ENCODE measurements around the gene ZFAND3. TPM values are rescaled to one million over a fixed set of nuclear protein-coding genes. Genes with fewer than 3 reads are reported as not detected.

The ZFAND3 gene
- total and polyA plus RNA-seq, 10 of the 15 experiments (the other 5 are each of a cell fraction or from before 2014, with no cell fraction given): 0.90 to 34.4 (median 16.3) TPM

DNA sequence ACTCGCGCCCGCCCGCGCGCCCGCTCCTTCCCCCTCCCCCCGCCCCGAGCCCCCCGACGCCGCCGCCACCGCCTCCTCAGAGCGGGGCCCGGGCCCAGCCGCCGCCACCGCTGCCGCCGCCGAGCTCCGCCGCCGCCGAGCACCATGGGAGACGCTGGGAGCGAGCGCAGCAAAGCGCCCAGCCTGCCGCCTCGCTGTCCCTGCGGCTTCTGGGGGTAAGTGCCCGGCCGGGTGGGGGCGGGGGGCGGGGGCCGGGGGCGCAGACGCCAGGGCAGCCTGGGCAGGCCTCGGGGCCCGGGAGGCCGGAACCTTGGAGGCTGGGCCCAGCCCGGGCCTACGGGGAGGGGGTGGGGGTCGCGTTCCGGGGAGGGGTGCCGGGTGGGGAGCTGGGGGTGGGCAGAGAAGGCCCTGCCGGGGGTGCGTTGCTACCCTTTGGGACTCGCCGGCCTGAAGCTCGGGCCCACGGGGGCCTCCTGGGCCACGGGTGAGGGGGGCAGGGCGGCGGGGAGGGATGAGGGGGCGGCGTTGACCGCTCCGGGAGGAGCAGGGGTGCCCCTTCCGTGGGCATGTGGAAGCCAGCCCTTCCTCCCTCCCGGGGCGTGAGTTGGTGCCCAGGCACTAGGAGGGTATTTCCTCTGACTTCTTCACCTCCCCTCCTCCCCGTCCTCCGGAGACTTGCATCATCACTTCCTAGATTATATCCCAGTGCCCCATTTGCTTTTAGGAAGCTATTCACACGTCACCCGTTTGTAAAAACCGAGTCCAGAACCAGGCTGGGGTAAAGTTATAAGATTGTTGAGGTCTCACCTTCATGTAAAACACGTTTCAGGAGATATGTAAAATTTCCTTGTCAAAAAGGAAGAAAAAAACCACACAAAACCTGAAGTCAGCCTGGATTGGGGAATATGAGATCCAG is 533 bp downstream of the ZFAND3 start (continued):
- TF ChIP-seq, protein P1, sequence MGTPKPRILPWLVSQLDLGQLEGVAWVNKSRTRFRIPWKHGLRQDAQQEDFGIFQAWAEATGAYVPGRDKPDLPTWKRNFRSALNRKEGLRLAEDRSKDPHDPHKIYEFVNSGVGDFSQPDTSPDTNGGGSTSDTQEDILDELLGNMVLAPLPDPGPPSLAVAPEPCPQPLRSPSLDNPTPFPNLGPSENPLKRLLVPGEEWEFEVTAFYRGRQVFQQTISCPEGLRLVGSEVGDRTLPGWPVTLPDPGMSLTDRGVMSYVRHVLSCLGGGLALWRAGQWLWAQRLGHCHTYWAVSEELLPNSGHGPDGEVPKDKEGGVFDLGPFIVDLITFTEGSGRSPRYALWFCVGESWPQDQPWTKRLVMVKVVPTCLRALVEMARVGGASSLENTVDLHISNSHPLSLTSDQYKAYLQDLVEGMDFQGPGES (IDR thresholded peaks at IDR 0.05): no peak
- TF ChIP-seq SIX5 (IDR thresholded peaks at IDR 0.05; ENCODE audit: low read depth, low read length, severe bottlenecking) (no peak), MXI1 (IDR thresholded peaks at IDR 0.05; ENCODE audit: low read depth, low read length) (no peak), SIN3A (IDR thresholded peaks at IDR 0.05; ENCODE audit: low read depth, low read length) (no peak), POLR2AphosphoS2 (IDR thresholded peaks at IDR 0.05; ENCODE audit: low read depth, low read length) (no peak), HDGF (IDR thresholded peaks at IDR 0.05) (no peak), ASH2L (IDR thresholded peaks at IDR 0.05; ENCODE audit: borderline replicate concordance, low read depth) (no peak), CHD1 (IDR thresholded peaks at IDR 0.05; ENCODE audit: low read depth, low read length) (no peak), IKZF1 (conservative IDR thresholded peaks at IDR 0.05) (peak; percentile 79), IKZF2 (IDR thresholded peaks at IDR 0.05) (peak; percentile 68 to 74), CBX3 (IDR thresholded peaks at IDR 0.05; ENCODE audit: borderline replicate concordance, low read depth) (no peak), ZNF384 (IDR thresholded peaks at IDR 0.05; ENCODE audit: borderline replicate concordance, low read depth, low read length) (no peak), SP1 (IDR thresholded peaks at IDR 0.05; ENCODE audit: low read depth, low read length) (no peak), DPF2 (IDR thresholded peaks at IDR 0.05) (peak; percentile 17; the same call in 1 of the 2 replicates), RAD51 (IDR thresholded peaks at IDR 0.05) (no peak)
- TF ChIP-seq, protein P2, sequence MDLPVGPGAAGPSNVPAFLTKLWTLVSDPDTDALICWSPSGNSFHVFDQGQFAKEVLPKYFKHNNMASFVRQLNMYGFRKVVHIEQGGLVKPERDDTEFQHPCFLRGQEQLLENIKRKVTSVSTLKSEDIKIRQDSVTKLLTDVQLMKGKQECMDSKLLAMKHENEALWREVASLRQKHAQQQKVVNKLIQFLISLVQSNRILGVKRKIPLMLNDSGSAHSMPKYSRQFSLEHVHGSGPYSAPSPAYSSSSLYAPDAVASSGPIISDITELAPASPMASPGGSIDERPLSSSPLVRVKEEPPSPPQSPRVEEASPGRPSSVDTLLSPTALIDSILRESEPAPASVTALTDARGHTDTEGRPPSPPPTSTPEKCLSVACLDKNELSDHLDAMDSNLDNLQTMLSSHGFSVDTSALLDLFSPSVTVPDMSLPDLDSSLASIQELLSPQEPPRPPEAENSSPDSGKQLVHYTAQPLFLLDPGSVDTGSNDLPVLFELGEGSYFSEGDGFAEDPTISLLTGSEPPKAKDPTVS (IDR thresholded peaks at IDR 0.05; ENCODE audit: low read depth, low read length): no peak
- TF ChIP-seq, protein P3, sequence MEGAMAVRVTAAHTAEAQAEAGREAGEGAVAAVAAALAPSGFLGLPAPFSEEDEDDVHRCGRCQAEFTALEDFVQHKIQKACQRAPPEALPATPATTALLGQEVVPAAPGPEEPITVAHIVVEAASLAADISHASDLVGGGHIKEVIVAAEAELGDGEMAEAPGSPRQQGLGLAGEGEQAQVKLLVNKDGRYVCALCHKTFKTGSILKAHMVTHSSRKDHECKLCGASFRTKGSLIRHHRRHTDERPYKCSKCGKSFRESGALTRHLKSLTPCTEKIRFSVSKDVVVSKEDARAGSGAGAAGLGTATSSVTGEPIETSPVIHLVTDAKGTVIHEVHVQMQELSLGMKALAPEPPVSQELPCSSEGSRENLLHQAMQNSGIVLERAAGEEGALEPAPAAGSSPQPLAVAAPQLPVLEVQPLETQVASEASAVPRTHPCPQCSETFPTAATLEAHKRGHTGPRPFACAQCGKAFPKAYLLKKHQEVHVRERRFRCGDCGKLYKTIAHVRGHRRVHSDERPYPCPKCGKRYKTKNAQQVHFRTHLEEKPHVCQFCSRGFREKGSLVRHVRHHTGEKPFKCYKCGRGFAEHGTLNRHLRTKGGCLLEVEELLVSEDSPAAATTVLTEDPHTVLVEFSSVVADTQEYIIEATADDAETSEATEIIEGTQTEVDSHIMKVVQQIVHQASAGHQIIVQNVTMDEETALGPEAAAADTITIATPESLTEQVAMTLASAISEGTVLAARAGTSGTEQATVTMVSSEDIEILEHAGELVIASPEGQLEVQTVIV (IDR thresholded peaks at IDR 0.05; ENCODE audit: borderline replicate concordance, partially characterized antibody): no peak
- TF ChIP-seq, protein P4, sequence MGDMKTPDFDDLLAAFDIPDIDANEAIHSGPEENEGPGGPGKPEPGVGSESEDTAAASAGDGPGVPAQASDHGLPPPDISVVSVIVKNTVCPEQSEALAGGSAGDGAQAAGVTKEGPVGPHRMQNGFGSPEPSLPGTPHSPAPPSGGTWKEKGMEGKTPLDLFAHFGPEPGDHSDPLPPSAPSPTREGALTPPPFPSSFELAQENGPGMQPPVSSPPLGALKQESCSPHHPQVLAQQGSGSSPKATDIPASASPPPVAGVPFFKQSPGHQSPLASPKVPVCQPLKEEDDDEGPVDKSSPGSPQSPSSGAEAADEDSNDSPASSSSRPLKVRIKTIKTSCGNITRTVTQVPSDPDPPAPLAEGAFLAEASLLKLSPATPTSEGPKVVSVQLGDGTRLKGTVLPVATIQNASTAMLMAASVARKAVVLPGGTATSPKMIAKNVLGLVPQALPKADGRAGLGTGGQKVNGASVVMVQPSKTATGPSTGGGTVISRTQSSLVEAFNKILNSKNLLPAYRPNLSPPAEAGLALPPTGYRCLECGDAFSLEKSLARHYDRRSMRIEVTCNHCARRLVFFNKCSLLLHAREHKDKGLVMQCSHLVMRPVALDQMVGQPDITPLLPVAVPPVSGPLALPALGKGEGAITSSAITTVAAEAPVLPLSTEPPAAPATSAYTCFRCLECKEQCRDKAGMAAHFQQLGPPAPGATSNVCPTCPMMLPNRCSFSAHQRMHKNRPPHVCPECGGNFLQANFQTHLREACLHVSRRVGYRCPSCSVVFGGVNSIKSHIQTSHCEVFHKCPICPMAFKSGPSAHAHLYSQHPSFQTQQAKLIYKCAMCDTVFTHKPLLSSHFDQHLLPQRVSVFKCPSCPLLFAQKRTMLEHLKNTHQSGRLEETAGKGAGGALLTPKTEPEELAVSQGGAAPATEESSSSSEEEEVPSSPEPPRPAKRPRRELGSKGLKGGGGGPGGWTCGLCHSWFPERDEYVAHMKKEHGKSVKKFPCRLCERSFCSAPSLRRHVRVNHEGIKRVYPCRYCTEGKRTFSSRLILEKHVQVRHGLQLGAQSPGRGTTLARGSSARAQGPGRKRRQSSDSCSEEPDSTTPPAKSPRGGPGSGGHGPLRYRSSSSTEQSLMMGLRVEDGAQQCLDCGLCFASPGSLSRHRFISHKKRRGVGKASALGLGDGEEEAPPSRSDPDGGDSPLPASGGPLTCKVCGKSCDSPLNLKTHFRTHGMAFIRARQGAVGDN (IDR thresholded peaks at IDR 0.05): no peak
- TF ChIP-seq, protein P5, sequence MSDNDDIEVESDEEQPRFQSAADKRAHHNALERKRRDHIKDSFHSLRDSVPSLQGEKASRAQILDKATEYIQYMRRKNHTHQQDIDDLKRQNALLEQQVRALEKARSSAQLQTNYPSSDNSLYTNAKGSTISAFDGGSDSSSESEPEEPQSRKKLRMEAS (IDR thresholded peaks at IDR 0.05; ENCODE audit: low read depth, low read length): no peak
- TF ChIP-seq, protein P6, sequence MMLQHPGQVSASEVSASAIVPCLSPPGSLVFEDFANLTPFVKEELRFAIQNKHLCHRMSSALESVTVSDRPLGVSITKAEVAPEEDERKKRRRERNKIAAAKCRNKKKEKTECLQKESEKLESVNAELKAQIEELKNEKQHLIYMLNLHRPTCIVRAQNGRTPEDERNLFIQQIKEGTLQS (IDR thresholded peaks at IDR 0.05; ENCODE audit: borderline replicate concordance, extremely low read depth, low read depth, low read length): no peak
